Suppressor macrophage treated with lipopolysaccharide for 4 hours (primary cell): Measurements from ENCODE around the gene HEATR3.

ENCODE experiments used
- DNase-seq: peaks from one replicate; pipeline ENCODE4 v3.0.0-alpha.2; 2020

Gene HEATR3

GRCh38 chr16:50065624-50066481 is at the start of gene HEATR3:
HEATR3 (plus strand) TSS chr16:50065970; CDS start chr16:50066132, 162 bp downstream.
- DNase-seq, result peak; percentile 97

GRCh38 chr16:50017553-50017952 is 48.2 kb upstream of the HEATR3 start:
- DNase-seq, result no peak

- DNase-seq, result no peak
These were observed 44.2 kb upstream of the HEATR3 start for GRCh38 chr16:50021544-50021943.

GRCh38 chr16:50023641-50024040 is 42.1 kb upstream of the HEATR3 start:
- DNase-seq, result no peak

GRCh38 chr16:50024207-50024606 is 41.6 kb upstream of the HEATR3 start:
- DNase-seq, result no peak

- DNase-seq, result peak; percentile 99
These were observed 40.9 kb upstream of the HEATR3 start, which contains the start of gene CNEP1R1 for GRCh38 chr16:50024684-50025536. CNEP1R1 (plus strand) TSS chr16:50025225; CDS start chr16:50025316, 91 bp downstream.

GRCh38 chr16:50025537-50025931 is 40.2 kb upstream of the HEATR3 start:
- peak; percentile 4 for DNase-seq

- no peak for DNase-seq
These were observed 37.9 kb upstream of the HEATR3 start for GRCh38 chr16:50027829-50028228.

- no peak for DNase-seq
These were observed 30.2 kb upstream of the HEATR3 start for GRCh38 chr16:50035468-50035992.

- DNase-seq, result no peak
These were observed 29.3 kb upstream of the HEATR3 start for GRCh38 chr16:50036426-50036825.

- DNase-seq, result peak; percentile 89
These were observed 28.0 kb upstream of the HEATR3 start for GRCh38 chr16:50037662-50038220.

- peak; percentile 25 for DNase-seq
These were observed 27.5 kb upstream of the HEATR3 start for GRCh38 chr16:50038286-50038685.

GRCh38 chr16:50038756-50039529 is 26.8 kb upstream of the HEATR3 start:
- peak; percentile 94 for DNase-seq

- no peak for DNase-seq
These were observed 25.8 kb upstream of the HEATR3 start for GRCh38 chr16:50040018-50040417.

GRCh38 chr16:50040710-50041109 is 25.1 kb upstream of the HEATR3 start:
- no peak for DNase-seq

- DNase-seq, result no peak
These were observed 22.4 kb upstream of the HEATR3 start for GRCh38 chr16:50043358-50043757.

- DNase-seq, result no peak
These were observed 20.4 kb upstream of the HEATR3 start for GRCh38 chr16:50045412-50045811.

- no peak for DNase-seq
These were observed 18.9 kb upstream of the HEATR3 start for GRCh38 chr16:50046853-50047252.

- no peak for DNase-seq
These were observed 17.9 kb upstream of the HEATR3 start for GRCh38 chr16:50047864-50048263.

GRCh38 chr16:50050802-50051201 is 15.0 kb upstream of the HEATR3 start:
- DNase-seq, result no peak

- no peak for DNase-seq
These were observed 9.5 kb upstream of the HEATR3 start for GRCh38 chr16:50056226-50056625.

GRCh38 chr16:50058091-50058771 is 7.5 kb upstream of the HEATR3 start:
- no peak for DNase-seq
